Measurements from ENCODE around the gene PLK5.

DNA sequence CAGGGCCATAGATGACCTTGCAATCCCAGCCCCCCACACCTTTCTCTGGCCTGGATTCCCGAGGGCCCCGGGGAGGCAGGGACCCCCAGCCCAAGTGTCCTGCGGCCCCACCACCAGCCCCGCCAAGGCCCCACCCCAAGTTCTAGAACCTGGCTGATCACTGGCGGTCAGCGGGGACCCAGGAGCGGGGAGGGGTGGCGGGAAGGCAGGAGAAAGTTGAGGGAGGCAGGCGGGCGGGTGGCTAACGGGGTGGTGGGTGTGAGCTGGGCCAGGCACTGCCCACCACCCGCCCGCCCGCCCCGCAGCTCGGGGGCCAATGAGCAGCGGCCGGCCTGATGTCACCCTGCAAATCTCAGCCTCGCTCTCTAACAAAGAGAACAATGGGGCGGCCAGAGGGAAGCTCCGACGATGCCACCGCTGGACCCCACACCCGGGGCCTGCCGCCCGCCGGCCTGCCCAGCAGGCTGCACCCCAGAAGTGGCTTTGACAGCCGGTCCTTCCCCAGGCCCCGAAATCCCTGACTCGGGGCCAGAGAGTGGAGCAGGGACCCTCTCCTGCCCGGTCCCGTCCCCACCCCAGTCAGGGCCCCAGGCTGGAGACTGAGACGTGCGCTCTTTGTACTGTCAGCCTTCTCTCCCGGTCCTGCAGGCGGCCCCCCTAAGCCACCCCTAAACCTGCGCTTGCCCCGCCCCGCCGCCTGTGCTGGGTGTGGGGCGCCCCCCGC lies 42.7 kb downstream of the PLK5 start:
- TF ChIP-seq, protein P1, sequence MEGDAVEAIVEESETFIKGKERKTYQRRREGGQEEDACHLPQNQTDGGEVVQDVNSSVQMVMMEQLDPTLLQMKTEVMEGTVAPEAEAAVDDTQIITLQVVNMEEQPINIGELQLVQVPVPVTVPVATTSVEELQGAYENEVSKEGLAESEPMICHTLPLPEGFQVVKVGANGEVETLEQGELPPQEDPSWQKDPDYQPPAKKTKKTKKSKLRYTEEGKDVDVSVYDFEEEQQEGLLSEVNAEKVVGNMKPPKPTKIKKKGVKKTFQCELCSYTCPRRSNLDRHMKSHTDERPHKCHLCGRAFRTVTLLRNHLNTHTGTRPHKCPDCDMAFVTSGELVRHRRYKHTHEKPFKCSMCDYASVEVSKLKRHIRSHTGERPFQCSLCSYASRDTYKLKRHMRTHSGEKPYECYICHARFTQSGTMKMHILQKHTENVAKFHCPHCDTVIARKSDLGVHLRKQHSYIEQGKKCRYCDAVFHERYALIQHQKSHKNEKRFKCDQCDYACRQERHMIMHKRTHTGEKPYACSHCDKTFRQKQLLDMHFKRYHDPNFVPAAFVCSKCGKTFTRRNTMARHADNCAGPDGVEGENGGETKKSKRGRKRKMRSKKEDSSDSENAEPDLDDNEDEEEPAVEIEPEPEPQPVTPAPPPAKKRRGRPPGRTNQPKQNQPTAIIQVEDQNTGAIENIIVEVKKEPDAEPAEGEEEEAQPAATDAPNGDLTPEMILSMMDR (IDR thresholded peaks at IDR 0.05), result no peak
- TF ChIP-seq POLR2AphosphoS5 (IDR thresholded peaks at IDR 0.05) (peak; percentile 73 to 93 (median 82)), POLR2A (IDR thresholded peaks at IDR 0.05) (peak in 1 of 2 donors; percentile 65)
